HG03060 (cell line): ENCODE measurements around the gene DNAJC28.

Source experiments
- ATAC-seq: cut with Tn5 transposase; IDR thresholded peaks from one replicate; pipeline ENCODE4 v1.9.1; 2021; ENCODE audit warnings: low read depth, moderate number of reproducible peaks; ENCODE audit not compliant: unreplicated experiment

Gene DNAJC28

DNA sequence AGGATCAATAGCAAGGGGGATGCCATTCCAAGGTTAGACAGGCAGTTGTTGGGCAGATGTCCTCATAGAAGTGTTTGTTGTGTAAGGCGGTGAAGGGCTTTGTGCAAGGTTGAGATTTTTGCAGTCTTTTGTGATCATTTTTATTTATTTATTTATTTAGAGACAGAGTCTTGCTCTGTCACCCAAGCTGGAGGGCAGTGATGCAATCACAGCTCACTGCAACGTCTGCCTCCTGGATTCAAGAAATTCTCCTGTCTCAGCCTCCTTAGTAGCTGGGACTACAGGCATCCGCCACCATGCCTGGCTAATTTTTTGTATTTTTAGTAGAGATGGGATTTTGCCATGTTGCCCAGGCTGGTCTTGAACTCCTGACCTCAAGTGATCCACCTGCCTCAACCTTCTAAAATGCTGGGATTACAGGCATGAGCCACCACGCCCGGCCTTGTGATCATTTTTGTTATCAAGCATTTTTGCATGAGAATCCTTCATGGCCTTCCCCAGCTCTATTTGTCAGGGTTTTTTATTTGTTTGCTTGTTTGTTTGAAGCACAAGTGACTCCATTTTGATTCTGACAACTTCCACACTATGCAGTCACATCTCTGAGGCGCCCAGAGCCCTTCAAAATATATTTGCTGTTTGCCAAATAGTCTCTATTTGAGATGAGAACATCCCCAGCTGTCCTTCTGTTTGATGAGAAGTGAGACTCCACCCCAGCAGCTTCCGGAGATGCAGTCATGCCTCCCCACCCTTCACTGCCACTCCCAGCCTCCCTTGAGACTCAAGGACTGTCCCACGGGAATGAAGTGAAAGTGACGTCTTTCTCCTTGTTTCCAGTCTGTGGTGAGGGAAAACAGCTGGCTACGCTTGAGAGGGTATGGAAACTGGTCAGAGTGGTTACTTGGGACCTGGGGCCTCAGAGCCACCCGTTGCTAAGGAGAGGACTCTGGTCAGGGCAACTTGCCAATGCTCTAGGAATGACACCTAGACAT, 49.7 kb downstream of the DNAJC28 start:
- no peak for ATAC-seq
